GM23338 (cell line): ENCODE data around the gene RAP1GAP.

Source experiments
- CTCF ChIP-seq, 2 experiments: fragments of 200-600 bp in 1 of 2; sonication (generic) in 1 of 2; conservative IDR thresholded peaks; 2 replicates each; pipeline versions ENCODE4 v1.5.1 to v1.6.1; 2016 to 2017; ENCODE audit warnings: antibody characterized with exemption in 2 of 2, low read depth in 2 of 2, mild to moderate bottlenecking in 2 of 2, moderate library complexity in 1 of 2
- EZH2 ChIP-seq: fragments of 200-600 bp; sonication (generic); IDR thresholded peaks from one replicate; pipeline ENCODE4 v1.8.0; 2017; ENCODE audit warnings: antibody characterized with exemption, mild to moderate bottlenecking, low read depth; ENCODE audit not compliant: unreplicated experiment
- NANOG ChIP-seq: IDR thresholded peaks from 2 replicates; pipeline ENCODE4 v1.6.1; 2016; ENCODE audit warnings: antibody characterized with exemption, borderline replicate concordance
- POLR2AphosphoS5 ChIP-seq: IDR thresholded peaks from 2 replicates; pipeline ENCODE4 v1.6.1; 2016; ENCODE audit warnings: antibody characterized with exemption, low read depth
- ZNF331 ChIP-seq: fragments of 250-450 bp; sonication (Bioruptor Pico); IDR thresholded peaks from 2 replicates; pipeline ENCODE4 v1.5.0; 2020; ENCODE audit warnings: low read depth, mild to moderate bottlenecking, moderate library complexity

GRCh38 chr1:21586222-21586621, 82.9 kb downstream of the RAP1GAP start:
- TF ChIP-seq CTCF (conservative IDR thresholded peaks at IDR 0.05; ENCODE audit: low read depth in 2 of 2): no peak
- no peak for TF ChIP-seq POLR2AphosphoS5
- TF ChIP-seq NANOG: no peak
- no peak for TF ChIP-seq ZNF331
- TF ChIP-seq EZH2: no peak
